HL-60/S4 (cell line): ENCODE results near the gene PHLPP1.
"Not testable (repeated sequence)": the region's sequence is repeated elsewhere in the genome, so short reads cannot be mapped to it uniquely, and the experiment has no call there.

Experiments used
- in situ Hi-C: fragments of 300-500 bp; cut with MboI; formaldehyde crosslinking; loops from 2 replicates; pipeline ENCODE4 v1.14.3; 2022; ENCODE audit warnings: low sequenced_read_pairs

PHLPP1 gene

DNA sequence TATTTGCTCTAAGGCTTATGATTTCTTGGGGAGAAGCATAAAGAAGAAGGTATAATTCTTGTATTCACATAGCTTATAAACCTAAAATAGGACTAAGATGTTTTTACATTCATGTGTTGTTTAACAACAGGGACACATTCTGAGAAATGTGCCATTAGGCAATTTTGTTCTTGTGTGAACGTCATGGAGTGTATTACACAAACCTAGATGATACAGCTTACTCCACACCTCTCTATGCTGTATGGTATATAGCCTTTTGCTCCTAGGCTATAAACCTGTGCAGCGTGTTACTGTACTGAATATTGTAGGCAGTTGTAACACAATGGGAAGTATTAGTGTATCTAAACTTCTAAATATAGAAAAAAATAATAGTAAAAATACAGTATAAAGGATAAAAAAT, 92.1 kb downstream of the PHLPP1 start:
- in situ Hi-C loops: no loop called here

DNA sequence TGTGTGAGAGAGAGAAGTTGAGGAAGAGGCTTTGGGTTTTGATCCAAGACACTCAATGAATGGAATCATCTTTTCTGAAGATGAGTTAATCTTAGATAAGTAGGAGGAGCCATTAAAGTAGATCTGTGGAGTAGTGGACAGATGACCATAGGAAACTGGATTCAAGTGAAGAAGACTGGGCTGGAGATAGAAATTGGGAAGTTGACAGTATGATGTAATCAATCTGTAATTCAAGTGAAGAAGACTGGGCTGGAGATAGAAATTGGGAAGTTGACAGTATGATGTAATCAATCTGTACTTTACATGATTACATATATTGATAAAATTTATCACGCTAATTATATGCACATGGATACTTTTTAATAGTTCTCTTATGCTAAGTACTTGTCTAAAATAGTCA, 92.8 kb downstream of the PHLPP1 start:
- in situ Hi-C loops: no loop called here

DNA sequence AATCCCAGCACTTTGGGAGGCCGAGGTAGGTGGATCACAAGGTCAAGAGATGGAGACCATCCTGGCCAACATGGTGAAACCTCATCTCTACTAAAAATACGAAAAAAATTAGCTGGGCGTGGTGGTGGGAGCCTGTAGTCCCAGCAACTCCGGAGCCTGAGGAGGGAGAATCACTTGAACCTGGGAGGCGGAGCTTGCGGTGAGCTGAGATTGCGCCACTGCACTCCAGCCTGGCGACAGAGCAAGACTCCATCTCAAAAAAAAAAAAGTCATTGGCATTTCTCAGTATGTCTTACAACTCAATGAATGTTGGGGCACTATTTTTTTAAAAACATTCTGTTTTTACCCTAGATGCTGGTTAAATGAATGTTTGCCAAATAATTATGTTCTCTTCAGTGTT, 94.1 kb downstream of the PHLPP1 start:
- in situ Hi-C loops: not testable (repeated sequence)

DNA sequence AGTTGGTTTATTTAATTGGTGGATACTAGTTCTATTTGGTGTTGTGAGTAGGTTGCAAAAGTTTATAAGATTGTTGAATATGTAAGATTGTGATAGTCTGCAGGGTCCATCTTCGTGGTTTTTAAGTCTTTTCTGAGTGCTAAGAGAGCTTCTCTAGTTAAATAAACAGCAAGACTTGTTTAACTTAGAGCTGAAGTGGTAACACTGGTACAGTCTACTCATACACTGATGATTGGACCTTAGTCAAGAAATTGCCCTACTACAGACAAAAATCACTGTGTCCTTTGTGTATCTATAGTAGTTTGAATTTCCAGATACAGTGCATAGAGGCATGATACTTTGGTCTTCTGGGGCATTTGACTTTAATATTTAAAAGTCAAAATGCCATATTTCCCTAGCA, 94.6 kb downstream of the PHLPP1 start:
- in situ Hi-C loops: no loop called here

DNA sequence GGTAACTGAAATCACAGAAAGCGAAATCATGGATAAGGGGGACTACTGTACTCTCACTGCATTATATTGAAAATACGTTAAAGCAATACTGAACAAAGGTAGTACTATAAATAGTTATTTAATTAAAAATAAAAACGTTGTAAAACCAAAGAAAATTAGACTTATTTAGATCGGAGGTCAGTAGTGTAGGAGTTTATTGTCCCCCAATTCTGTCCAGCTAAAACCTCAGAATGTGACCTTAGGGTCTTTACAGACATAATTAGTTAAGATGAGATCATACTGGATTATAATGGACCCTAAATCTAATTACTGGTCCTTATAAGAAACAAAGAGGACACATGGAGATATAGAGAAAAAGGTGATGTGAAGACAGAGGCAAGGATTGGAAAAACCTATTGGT, 95.3 kb downstream of the PHLPP1 start:
- in situ Hi-C loops: no loop called here

DNA sequence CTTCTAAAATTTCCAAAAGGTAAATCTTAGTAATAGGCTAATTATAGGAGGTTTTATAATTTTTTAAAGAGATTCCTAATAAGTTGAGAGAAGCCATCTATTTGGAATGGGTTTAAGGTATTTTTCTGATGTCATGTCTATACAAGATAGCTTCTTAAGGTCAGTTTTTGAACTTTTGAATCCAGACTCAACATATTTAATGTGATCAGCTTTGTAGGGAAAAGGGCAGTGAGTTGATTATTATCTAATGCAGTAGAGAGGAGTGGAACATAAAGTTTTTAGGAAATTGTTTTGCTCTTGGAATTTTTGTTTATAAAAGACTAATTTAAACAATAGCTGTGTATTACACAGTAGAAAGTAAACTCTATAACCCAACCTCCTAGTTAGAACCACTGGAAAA, 96.3 kb downstream of the PHLPP1 start:
- in situ Hi-C loops: no loop called here

DNA sequence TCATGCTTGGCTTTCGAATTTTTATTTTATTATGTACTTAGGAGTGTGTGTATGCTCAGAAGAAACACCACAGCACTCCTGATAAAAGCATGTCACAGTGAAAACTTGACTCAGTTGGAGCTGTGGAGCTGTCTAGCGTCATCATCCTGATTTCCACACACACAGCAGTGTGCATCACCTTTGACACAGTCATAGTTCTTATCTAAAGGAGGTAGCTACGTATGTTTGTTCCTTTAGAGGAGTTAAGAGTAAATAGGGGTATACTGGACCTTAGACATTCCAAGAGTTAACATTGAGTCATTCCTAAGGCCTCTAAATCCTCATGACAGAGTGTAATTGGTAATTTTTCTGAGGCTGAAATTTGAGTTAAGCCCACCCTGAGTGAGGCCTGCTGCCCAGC, 96.9 kb downstream of the PHLPP1 start:
- in situ Hi-C loops: no loop called here

DNA sequence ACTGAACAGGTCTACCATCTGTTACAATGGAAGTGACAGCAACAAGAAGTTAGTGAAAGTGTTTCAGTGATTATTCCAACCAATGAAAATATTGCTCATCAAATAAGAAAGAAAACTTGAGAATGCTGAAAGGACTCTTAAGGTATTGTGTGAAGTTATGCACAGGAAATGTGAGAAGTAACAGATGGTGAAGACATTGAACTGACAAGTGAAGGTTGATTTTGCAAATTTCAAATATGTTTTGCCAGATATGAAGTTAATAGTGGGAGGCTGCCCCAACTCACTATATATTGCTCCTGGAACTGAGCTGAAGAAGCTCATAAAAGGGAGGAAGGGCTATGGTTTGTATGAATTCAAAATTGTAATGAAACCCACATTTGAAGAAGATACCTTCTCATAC, 97.5 kb downstream of the PHLPP1 start:
- in situ Hi-C loops: no loop called here

DNA sequence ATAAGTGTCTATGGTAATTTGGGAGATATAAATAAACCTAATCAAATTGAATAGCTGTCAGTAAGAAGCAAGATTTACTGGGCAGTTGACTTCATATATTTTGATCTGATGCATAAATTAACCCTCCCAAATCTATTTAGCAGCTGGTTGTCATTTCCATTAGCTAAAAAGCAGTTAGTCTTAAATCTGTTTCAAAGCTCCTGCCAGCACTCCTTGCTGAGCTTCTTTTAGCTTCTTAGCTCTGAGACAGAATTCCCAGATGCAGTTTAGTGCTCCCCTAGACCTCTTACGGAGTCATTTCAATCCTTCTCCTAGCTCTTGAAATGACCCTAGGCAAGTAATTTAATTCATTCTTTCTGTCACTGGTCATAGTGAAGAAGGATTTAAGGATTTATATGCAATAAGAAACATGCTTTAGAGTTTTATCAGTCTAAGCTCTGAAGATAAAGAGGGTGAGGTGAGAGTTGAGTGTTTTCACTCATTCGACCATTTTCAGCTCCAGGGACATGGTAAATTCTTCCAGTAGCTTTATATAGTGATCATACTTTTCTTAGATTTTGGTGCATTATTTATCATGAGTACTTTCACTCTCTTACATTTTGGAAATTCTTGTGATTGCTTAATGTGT, 98.9 kb downstream of the PHLPP1 start:
- in situ Hi-C loops: no loop called here

DNA sequence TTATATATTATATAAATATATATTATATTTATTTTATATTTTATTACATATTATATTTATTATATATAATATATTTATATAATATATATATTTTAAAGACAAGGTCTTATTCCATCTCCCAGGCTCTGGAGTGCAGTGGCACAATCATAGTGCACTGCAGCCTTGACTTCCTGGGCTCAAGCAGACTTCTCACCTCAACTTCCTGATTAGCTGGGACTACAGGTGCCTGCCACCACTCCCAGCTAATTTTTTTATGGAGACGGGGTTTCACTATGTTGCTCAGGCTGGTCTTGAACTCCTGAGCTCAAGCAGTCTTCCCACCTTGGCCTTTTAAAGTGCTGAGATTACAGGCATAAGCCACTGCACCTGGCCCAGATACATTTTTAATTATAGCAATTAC, 110.0 kb downstream of the PHLPP1 start:
- in situ Hi-C loops: no loop called here

DNA sequence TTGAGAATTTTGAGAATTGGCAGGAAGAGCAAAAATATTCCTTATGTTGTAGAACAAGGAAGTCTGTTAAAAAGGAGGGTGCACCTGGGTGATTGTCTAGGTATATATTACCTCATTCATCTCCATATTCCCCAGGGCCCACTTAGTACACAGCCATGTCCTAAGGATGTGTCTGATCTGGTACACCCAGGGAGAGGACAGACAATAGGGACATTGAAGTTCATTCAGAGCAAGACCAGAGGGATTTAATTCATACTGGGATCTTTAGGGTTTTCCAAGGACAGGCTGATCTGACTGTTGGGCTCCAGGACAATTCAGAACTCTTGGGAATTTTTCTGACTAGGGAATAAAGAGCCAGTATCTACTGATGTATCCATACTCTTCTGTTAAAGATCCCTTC, 112.1 kb downstream of the PHLPP1 start:
- in situ Hi-C loops: no loop called here

DNA sequence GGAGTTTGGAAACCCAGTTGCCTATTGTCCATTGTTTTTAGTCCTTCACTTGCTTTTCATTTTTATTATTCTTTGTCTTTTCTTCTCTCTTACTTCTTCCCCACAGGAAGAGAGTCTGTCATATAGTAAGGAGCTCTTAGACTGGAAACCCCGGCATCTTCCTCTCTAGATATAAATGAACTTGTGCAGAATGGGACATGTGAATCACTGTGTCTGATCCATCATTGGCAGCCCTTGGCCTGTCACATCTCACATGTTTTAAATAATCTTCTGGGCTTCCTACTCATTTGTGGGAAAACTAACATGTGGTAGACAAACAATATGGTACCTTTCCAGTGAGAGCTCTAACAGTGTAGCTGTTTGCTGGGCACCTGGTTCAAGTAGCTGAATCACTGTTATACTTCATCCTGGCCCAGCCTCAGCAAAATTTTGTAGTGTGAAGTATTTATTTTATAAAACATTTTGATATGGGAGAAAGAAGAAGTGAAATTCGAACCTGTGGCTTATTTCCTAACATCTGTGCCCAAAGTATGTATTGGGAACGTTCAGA, 112.8 kb downstream of the PHLPP1 start:
- in situ Hi-C loops: no loop called here

DNA sequence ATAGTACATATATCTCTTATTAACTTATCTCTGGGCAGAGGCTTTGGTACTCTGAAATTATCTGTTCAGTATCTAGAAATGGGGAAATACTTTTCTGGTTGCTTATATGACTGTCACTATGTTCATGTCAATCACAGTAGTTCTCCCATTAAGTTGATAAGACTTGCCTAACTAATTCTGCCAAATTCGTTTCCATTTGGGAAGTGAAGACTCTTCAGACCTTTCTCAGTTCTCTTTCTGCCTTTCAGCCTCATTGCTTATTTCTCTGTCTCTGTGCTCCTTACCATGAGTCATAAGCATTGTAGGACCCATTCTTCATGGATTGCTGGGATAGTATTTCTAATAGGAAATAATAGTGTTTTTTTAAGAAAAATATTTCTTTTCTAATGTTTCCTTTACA, 113.5 kb downstream of the PHLPP1 start:
- in situ Hi-C loops: no loop called here

DNA sequence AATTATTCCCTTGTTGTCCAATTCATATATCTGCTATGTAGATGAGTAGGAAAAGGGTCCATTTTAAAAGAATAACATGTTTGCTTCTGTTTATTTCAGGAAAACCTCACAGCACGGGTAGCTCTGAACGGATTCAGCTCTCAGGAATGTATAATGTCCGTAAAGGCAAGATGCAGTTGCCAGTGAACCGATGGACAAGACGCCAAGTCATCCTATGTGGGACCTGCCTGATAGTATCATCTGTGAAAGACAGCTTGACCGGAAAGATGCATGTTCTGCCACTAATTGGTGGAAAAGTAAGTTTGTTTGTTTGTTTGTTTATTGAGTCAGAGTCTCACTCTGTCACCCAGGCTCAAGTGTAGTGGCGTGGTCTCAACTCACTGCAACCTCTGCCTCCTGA, 114.6 kb downstream of the PHLPP1 start:
- in situ Hi-C loops: no loop called here

DNA sequence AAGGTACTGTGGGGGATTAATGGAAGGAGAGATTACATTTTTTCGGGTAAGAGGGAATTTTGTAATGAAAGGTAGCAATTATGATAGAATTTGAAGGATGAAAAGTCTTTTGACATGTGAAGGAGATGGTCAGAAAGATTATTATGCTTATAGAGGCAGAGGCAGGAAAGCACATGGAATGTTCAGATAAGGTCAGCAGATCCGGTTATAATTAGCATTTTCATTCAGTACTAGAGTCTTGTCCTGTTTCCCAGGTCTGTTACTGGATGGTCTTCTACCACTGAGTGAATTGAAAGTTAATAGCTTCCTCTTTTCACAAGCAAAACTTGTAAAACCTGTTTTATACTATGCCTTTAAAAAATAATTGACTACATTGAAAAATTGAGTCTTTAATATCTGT, 116.9 kb downstream of the PHLPP1 start:
- in situ Hi-C loops: no loop called here

DNA sequence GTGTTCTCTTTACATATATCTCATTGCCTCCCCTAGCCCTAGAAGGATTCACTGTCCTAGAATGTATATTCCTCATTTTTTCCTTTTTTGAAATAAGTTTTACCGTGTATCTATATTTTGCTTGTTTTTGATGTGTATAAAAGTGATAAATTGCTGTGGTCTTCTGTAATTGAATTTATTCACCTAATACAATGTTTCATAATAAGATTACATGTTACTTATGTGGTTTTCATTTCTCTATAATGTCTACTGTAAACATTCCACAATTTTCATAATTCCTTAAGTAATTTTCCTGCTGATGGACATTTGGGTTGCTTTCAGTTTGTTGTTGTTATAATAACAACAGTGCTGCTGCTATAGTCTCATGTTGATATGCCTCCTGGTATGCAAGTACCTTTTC, 118.2 kb downstream of the PHLPP1 start:
- in situ Hi-C loops: no loop called here

DNA sequence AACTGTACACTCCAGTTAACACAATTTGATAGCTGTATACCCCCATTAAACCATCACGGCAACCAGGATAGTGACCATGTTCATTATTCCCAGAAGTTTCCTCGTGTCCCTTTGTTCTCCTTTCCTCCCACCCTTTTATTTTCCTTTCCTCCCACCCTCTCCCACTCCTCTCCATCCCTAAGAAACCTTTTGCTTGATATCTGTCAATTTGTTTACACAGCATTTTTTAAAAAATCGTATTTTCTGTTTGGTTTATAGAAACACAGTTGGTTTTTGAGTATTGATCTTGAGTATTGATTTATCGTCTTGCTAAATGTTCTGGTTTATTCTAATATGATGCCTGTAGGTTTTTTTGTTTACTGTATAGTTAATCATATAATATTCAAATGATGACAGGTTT, 119.4 kb downstream of the PHLPP1 start:
- in situ Hi-C loops: no loop called here

DNA sequence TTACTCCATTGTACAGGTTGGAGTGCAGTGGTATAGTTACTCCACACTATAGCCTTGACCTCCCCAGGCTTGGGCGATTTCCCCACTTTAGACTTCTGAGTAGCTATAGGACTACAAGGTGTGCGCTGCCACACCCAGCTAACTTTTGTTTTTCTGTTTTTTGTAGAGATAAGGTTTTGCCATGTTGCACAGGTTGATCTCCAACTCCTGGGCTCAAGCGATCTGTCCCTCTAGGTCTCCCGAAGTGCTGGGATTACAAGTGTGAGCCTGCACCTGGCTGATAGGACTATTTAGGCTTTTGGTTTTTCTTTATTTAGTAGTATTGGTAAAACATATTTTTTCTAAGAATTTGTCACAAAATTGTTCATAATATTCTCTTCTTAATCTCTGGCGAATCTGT, 121.7 kb downstream of the PHLPP1 start:
- in situ Hi-C loops: no loop called here

DNA sequence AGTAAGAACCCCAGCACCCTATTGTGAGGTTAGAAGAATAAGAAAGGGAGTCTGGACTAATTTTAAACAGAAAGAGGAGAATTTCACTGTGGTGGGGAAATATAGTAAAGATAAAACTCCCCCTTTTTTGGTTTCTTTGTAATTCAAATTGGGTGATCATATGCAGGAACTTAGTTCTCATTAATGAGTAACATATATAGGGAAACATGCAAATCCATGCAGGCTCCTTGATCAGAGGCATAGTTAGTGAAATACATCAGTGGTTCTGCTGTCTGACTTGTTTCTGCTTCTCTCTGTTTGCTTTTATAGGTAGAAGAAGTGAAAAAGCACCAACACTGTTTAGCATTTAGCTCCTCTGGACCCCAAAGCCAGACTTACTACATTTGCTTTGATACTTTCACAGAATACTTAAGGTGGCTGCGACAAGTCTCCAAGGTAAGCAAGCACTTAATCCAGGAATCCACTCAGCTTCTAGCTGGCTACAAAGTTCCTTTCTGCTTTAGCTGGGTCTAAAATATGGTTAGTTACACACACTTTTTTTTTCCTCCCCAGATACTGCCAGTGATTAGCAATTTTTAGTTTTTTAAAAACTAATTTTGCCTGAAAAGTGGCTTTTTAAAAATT, 123.2 kb downstream of the PHLPP1 start:
- in situ Hi-C loops: no loop called here

DNA sequence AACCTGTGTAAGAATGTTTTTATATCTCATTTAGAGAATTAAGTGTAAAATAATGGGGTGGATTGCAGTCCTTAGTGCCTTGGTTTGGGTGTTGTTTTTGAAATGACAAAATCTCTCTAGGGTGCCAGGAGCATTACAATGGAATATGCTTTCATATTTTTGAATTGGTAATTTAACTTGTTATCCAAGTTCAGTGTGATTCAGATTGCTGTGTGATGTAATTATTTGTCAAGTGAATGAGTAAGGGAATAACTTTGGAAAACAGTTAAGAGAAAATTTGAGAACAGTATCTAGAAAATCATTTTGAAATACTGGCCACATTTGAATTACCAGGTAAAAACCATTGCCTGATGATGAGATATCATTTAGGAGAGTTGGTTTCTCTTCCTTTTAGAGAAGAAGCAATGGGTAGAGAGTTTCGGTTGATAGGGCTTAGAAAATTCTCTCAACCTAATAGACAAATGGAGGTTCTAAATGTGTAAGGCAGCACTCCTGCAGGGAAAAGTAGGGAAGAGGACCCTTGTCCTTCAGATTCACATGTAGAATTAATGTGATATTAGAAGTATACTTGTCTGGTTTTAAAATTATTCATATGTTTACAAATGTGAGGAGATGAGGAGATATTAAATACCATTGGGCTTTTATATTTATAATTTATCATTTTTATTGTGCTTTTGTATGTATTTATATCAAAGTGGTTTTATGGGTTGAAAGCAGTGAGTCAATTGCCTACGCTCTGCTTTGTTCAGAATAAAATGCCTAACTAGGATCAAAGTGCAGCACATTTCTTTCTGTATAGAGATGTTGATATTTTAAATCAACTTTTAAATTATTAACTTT, 124.8 kb downstream of the PHLPP1 start:
- in situ Hi-C loops: no loop called here

DNA sequence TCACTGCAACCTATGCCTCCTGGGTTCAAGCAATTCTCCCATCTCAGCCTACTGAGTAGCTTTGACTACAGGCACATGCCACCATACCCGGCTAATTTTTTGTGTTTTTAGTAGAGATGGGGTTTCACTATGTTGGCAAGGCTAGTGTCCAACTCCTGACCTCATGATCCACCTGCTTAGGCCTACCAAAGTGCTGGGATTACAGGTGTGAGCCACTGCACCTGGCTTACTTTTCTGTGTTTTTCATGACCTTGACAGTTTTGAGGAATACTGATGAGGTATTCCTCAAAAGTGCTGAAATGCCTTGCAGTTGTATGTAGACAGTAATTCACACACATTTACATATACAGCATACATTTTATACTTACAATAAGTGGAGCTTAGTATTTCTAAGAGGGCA, 126.1 kb downstream of the PHLPP1 start:
- in situ Hi-C loops: no loop called here

DNA sequence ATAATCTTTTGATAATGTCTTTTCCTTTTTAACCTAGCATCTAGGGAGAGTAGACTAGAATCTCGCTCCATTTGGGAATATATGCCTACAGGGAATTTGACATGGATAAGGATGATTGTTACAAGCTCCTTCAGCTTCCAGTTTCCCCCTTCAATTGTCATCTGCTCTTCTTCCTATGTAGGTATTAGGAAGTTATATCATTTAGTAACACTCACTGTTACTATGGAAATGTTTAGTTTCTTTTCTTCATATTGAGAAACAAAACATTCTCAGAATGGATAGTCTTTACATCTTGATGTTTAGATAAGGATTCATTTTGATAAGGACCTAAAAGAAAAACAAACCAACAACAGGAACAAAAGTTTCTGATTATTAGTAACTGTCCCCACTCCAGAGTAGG, 127.6 kb downstream of the PHLPP1 start:
- in situ Hi-C loops: no loop called here
